GM18505 (cell line): ENCODE results near the gene LRCH1.
"Not testable (repeated sequence)": the region's sequence is repeated elsewhere in the genome, so short reads cannot be mapped to it uniquely, and the experiment has no call there.

ENCODE experiments used
- ATAC-seq: cut with Tn5 transposase; IDR thresholded peaks from one replicate; pipeline ENCODE4 v1.9.1; 2021; ENCODE audit not compliant: unreplicated experiment
- POLR2A ChIP-seq: IDR thresholded peaks from 4 replicates; pipeline ENCODE4 v1.6.1; 2011; ENCODE audit warnings: borderline replicate concordance; ENCODE audit not compliant: insufficient read depth, insufficient read length; ENCODE audit errors: extremely low read depth

The LRCH1 gene

DNA sequence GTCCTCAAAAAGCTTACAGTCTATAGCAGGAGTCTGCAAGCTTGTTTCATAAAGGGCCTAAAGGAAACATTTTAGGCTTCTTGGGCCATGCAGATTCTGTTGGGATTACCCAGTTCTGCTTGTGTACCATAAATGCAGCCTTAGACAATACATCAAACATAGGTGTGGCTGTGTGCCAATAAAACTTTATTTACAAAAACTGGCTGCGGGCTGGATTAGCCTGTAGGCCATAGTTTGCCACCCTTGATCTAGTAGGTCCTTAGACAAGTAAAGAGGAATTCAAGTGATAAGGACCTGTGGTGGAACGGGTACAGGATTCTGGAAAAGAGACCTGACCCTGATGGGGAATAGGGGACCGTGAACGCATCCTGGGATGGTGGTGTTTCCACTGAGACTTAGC, 192.1 kb downstream of the LRCH1 start:
- TF ChIP-seq POLR2A: no peak
- ATAC-seq: no peak

- ATAC-seq: no peak
- TF ChIP-seq POLR2A: no peak
Observed at GRCh38 chr13:46745706-46746105, 192.7 kb downstream of the LRCH1 start.

- no peak for ATAC-seq
- TF ChIP-seq POLR2A: no peak
Observed at GRCh38 chr13:46747031-46747820, 194.3 kb downstream of the LRCH1 start.

DNA sequence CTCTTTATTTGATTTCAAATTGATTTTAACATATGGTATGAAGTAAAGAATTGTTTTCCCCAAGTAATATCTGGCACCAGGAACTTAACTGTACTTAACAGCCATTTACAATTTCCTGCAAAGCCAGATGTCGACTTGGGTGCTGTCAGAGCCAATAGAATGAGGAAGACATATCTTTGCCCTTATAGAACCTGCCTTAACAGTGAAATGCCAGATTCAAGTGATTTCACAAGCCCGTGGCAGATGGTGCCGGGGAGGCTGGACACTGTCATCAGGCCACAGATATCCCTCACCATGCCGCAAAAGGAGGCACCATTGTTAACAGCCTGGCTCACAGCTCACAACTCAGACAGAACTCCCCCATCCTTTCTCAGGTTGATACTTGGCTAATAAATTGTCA, 195.3 kb downstream of the LRCH1 start:
- no peak for TF ChIP-seq POLR2A
- no peak for ATAC-seq

DNA sequence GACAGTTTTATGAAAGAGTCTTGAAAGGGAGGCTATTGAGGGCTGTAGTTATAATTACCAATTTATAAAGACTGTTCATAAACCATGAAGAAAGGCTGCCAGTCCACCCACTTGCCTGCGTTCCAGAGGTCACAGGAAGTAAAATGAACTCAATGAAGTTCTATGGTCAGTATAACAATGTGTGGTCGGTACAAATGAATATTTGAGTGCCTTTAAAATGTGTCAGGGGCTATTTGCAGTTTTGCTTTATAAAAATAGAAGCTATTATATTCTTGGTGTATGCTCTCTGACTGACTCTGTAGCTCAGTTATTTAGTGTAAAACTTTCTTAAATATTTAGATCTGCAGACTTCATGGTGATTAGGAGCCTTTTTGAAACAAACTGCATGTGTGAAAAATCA, 197.0 kb downstream of the LRCH1 start:
- no peak for TF ChIP-seq POLR2A
- ATAC-seq: no peak

DNA sequence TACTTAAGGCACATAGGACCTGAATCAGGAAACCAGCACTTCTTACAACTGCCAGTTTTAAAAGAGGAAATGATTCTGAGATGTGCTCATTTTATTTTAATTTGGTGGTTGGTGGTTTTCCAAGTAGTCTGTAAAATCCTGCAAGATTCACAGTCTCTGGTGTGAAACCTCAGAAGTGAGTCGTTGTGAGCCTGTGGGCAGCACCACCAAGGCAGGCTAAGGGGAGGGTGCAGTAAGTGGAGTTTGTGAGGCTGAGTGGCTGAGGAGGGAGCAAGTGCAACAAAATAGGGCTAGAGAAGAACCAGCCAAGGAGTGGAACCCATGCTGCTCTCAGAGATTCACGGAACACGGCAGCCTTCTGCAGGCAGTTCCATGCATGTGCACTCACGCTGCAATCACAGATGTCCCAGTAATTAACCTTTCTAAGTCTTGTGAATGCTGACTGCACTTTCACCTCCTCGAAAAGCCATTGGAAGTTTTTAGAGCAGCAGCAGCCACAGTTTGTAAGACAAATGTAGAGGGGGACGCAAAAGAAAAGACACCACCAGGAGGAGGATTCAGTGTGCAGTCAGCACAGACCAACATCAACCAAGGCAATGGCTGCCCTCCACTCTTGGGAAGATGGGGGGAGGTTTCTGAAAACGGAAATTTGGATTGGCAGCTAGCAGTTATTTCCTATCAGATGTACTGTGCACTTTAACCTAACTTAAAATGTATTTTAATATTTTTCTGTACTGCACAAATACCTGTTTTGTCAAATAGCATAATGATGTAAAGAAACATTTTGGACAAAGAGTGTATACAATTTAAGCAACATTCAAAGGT, 199.1 kb downstream of the LRCH1 start:
- TF ChIP-seq POLR2A: peak; percentile 37
- peak; percentile 70 for ATAC-seq

DNA sequence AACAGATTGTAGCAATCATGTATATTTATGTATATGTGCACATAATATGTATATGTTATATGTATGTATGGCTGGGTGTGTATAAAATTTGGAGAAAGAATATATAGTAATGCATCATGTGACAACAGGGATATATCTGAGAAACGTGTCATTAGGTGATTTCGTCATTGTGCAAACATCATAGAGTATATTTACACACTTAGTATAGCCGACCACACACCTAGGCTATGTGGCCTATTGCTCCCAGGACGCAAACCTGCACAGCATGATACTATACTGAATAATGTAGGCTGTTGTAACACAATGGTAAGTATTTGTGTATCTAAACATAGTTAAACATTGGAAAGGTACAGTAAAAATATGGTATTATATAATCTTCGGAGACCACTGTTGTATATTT, 200.2 kb downstream of the LRCH1 start:
- no peak for TF ChIP-seq POLR2A
- no peak for ATAC-seq

GRCh38 chr13:46753917-46754316, 200.9 kb downstream of the LRCH1 start:
- ATAC-seq: no peak
- TF ChIP-seq POLR2A: no peak

GRCh38 chr13:46754812-46755211, 201.8 kb downstream of the LRCH1 start:
- ATAC-seq: no peak
- TF ChIP-seq POLR2A: no peak

DNA sequence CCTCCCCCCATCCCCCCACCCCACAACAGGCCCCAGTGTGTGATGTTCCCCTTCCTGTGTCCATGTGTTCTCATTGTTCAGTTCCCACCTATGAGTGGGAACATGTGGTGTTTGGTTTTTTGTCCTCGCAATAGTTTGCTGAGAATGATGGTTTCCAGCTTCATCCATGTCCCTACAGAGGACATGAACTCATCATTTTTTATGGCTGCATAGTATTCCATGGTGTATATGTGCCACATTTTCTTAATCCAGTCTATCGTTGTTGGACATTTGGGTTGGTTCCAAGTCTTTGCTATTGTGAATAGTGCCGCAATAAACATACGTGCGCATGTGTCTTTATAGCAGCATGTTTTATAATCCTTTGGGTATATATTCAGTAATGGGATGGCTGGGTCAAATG, 202.5 kb downstream of the LRCH1 start:
- not testable (repeated sequence) for ATAC-seq

DNA sequence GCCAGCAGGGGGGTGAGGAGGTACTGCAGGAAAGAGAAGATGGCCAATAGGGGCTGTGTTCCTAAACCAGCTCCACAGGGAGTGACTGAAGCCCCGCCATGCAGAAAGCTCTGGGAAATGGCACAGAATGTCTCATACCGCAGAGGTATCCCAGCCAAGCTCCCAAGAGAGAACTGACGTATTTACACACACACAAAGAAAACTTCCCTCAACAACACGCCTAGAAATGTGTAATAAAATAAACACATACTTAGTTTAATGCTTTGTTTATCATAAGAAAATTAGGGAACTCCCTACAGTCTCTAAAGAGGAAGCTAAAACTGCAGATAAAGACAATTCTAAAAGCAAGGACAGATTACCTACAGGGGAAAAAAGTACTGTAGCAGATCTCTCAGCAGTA, 204.0 kb downstream of the LRCH1 start:
- TF ChIP-seq POLR2A: no peak
- no peak for ATAC-seq

DNA sequence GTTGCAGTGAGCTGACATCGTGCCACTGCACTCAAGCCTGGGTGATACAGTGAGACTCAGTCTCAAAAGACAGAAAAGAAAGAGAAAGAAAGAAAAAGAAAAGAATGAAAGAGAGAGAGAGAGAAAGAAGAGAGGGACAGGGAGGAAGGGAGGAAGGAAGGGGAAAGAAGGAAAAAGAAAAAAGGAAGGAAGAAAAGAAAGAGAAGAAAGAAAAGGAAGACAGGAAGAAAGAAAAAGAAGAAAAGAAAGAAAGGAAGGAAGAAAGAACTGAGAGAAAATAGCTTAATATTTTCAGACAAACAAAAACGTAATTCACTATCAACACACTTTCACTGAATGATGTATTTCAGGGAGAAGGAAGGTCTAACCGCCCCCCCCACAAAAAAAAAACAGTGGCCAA, 204.7 kb downstream of the LRCH1 start:
- no peak for ATAC-seq
- no peak for TF ChIP-seq POLR2A

GRCh38 chr13:46759846-46760245, 206.9 kb downstream of the LRCH1 start:
- no peak for ATAC-seq
- TF ChIP-seq POLR2A: no peak

DNA sequence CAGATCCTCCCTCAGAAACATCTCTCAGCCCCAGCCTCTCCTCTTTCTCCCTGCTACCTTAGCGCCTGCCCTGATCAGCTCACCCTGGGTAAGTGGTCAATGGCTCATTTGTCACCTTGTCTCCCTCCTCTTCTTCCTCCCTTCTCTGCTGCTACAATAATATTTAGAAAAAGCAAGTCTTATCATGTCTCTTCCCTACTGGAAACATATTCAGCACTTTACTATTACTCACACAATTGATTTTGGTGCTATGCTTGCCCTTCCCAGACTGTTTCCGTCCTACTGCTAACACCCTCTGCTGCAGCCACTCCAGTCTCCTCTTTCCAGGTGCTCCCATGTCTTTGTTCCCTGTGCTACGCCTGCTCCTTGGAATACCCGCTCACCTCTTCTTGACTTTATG, 208.2 kb downstream of the LRCH1 start:
- ATAC-seq: no peak
- no peak for TF ChIP-seq POLR2A
